H1 (cell line): ENCODE data around the gene ACVR1. TPM values are rescaled to one million over a fixed set of nuclear protein-coding genes. Genes with fewer than 3 reads are reported as not detected.

ENCODE experiments used
- CTCF ChIA-PET: fragments of 300-600 bp; sonication (Branson Sonifier 250); formaldehyde crosslinking; loops from one replicate; lab custom pipeline; 2021; ENCODE audit not compliant: partially characterized antibody; lab: Charles Lee
- POLR2A ChIA-PET: fragments of 300-600 bp; sonication (Branson Sonifier 250); formaldehyde crosslinking; loops from one replicate; lab custom pipeline; 2021; ENCODE audit warnings: inconsistent platforms; ENCODE audit not compliant: partially characterized antibody; lab: Charles Lee
- DNase-seq, 2 experiments: peaks; one replicate each; pipeline versions ENCODE4 v3.0.0 to v3.0.0-alpha.2; 2010 to 2022; ENCODE audit warnings: low spot score in 2 of 2, low read depth in 1 of 2, mixed read lengths in 1 of 2
- FAIRE-seq: peaks from 2 replicates; lab custom pipeline; 2011; peaks lifted over from hg19 to GRCh38; lab: Jason Lieb, UNC
- H2AFZ ChIP-seq: 2 replicates; pipeline ENCODE4 v1.8.1; 2012; ENCODE audit warnings: low read length, inconsistent platforms
- H2AK5ac ChIP-seq: 2 replicates; pipeline ENCODE4 v1.6.1; 2013; ENCODE audit warnings: low read depth, low read length
- H2BK120ac ChIP-seq: replicated peaks from 2 replicates; pipeline ENCODE3; 2013; ENCODE audit warnings: low read depth, low read length, inconsistent platforms
- H2BK12ac ChIP-seq: 2 replicates; pipeline ENCODE4 v1.6.1; 2013; ENCODE audit warnings: low read depth, low read length
- H2BK15ac ChIP-seq: 2 replicates; pipeline ENCODE4 v1.6.1; 2013; ENCODE audit warnings: low read length
- H2BK20ac ChIP-seq: 2 replicates; pipeline ENCODE4 v1.6.1; 2013; ENCODE audit warnings: low read length
- H2BK5ac ChIP-seq: 2 replicates; pipeline ENCODE4 v1.6.1; 2013; ENCODE audit warnings: low read depth, low read length
- H3K14ac ChIP-seq: 2 replicates; pipeline ENCODE4 v1.6.1; 2013; ENCODE audit warnings: inconsistent platforms; ENCODE audit not compliant: insufficient read length
- H3K18ac ChIP-seq: 2 replicates; pipeline ENCODE4 v1.6.1; 2013; ENCODE audit warnings: low read length; ENCODE audit errors: extremely low read depth
- H3K23ac ChIP-seq: 2 replicates; pipeline ENCODE4 v1.6.1; 2013; ENCODE audit warnings: inconsistent platforms; ENCODE audit not compliant: insufficient read length
- H3K23me2 ChIP-seq: 2 replicates; pipeline ENCODE4 v1.6.1; 2013; ENCODE audit warnings: low read depth, low read length
- H3K27ac ChIP-seq: 2 replicates; pipeline ENCODE4 v1.6.1; 2011; ENCODE audit warnings: low read depth, low read length, inconsistent platforms
- H3K27me3 ChIP-seq, 4 experiments: replicated peaks in 1 of 4; 1 replicate in 1 of 4; 2 replicates in 3 of 4; pipeline versions ENCODE4 v1.6.1 to v1.8.1; 2011 to 2013; ENCODE audit warnings: low read length in 3 of 4, mild to moderate bottlenecking in 3 of 4, inconsistent platforms in 2 of 4, mixed read lengths in 2 of 4, moderate library complexity in 1 of 4; ENCODE audit not compliant: control insufficient read depth in 3 of 4, insufficient read depth in 3 of 4; ENCODE audit errors: extremely low read depth in 1 of 4
- H3K36me3 ChIP-seq, 4 experiments: 2 replicates each; pipeline versions ENCODE4 v1.6.1 to v1.8.1; 2011 to 2013; ENCODE audit warnings: mild to moderate bottlenecking in 4 of 4, low read length in 3 of 4, moderate library complexity in 2 of 4, control low read depth in 1 of 4, inconsistent platforms in 1 of 4; ENCODE audit not compliant: insufficient read depth in 4 of 4, control insufficient read depth in 2 of 4
- H3K4ac ChIP-seq: replicated peaks from 2 replicates; pipeline ENCODE3; 2013; ENCODE audit warnings: low read length, low read depth, mixed read lengths, inconsistent platforms; ENCODE audit not compliant: insufficient read length
- H3K4me1 ChIP-seq, 4 experiments: replicated peaks in 1 of 4; 1 replicate in 1 of 4; 2 replicates in 3 of 4; pipeline versions ENCODE4 v1.6.1 to v1.8.1; 2011 to 2013; ENCODE audit warnings: low read length in 3 of 4, inconsistent platforms in 2 of 4, mixed read lengths in 1 of 4; ENCODE audit not compliant: insufficient read depth in 4 of 4, control insufficient read depth in 3 of 4
- H3K4me2 ChIP-seq, 2 experiments: 2 replicates each; pipeline versions ENCODE4 v1.6.1 to v1.8.1; 2011 to 2013; ENCODE audit warnings: low read depth in 2 of 2, low read length in 2 of 2, control low read depth in 1 of 2, inconsistent platforms in 1 of 2, mild to moderate bottlenecking in 1 of 2; ENCODE audit not compliant: insufficient read depth in 1 of 2
- H3K4me3 ChIP-seq, 4 experiments: fragments of 200-600, 300-600 bp in 1 of 4; sonication (generic), shearing (Covaris generic), sonication (Bioruptor Twin) in 1 of 4; 2 replicates each; pipeline versions ENCODE4 v1.5.1 to v1.8.1; 2011 to 2016; ENCODE audit warnings: low read length in 4 of 4, low read depth in 3 of 4, control low read depth in 2 of 4, inconsistent platforms in 2 of 4, mild to moderate bottlenecking in 2 of 4, mixed read lengths in 1 of 4, moderate library complexity in 1 of 4; ENCODE audit not compliant: insufficient read depth in 2 of 4; ENCODE audit errors: extremely low read depth in 1 of 4
- H3K56ac ChIP-seq: replicated peaks from 2 replicates; pipeline ENCODE3; 2013; ENCODE audit warnings: low read depth, mild to moderate bottlenecking, mixed read lengths, low read length, inconsistent platforms; ENCODE audit not compliant: insufficient read length
- H3K79me1 ChIP-seq: 2 replicates; pipeline ENCODE4 v1.6.1; 2013; ENCODE audit warnings: low read depth, low read length, control low read depth
- H3K79me2 ChIP-seq, 2 experiments: 2 replicates each; pipeline versions ENCODE4 v1.6.1 to v1.8.1; 2012 to 2013; ENCODE audit warnings: low read length in 2 of 2, mild to moderate bottlenecking in 2 of 2, inconsistent platforms in 1 of 2; ENCODE audit not compliant: insufficient read depth in 2 of 2, control insufficient read depth in 1 of 2
- H3K9ac ChIP-seq, 4 experiments: replicated peaks in 1 of 4; 1 replicate in 1 of 4; 2 replicates in 3 of 4; pipeline versions ENCODE4 v1.6.1 to v1.8.1; 2011 to 2013; ENCODE audit warnings: low read depth in 3 of 4, low read length in 3 of 4, control low read depth in 2 of 4, mild to moderate bottlenecking in 2 of 4, moderate library complexity in 2 of 4, inconsistent platforms in 1 of 4; ENCODE audit errors: extremely low read depth in 1 of 4
- H3K9me3 ChIP-seq, 2 experiments: 2 replicates each; pipeline versions ENCODE4 v1.6.1 to v1.8.1; 2012 to 2013; ENCODE audit warnings: mild to moderate bottlenecking in 2 of 2, moderate library complexity in 2 of 2, control low read depth in 1 of 2, inconsistent platforms in 1 of 2, low read depth in 1 of 2, low read length in 1 of 2, mixed read lengths in 1 of 2; ENCODE audit not compliant: insufficient read depth in 2 of 2
- H4K20me1 ChIP-seq, 2 experiments: replicated peaks in 1 of 2; 2 replicates each; pipeline versions ENCODE3 to v1.8.1; 2011 to 2013; ENCODE audit warnings: inconsistent platforms in 2 of 2, low read length in 2 of 2, mild to moderate bottlenecking in 1 of 2; ENCODE audit not compliant: insufficient read depth in 2 of 2, control insufficient read depth in 1 of 2
- H4K5ac ChIP-seq: 2 replicates; pipeline ENCODE4 v1.6.1; 2013; ENCODE audit warnings: low read length, low read depth, mixed read lengths, inconsistent platforms; ENCODE audit not compliant: insufficient read length
- H4K8ac ChIP-seq: 2 replicates; pipeline ENCODE4 v1.8.0; 2013; ENCODE audit warnings: mild to moderate bottlenecking, moderate library complexity, low read length, inconsistent platforms; ENCODE audit not compliant: insufficient read depth; ENCODE audit errors: extremely low read depth
- H4K91ac ChIP-seq: replicated peaks from 2 replicates; pipeline ENCODE3; 2013; ENCODE audit warnings: low read length, mixed read lengths, inconsistent platforms; ENCODE audit not compliant: insufficient read length
- BACH1 ChIP-seq: IDR thresholded peaks from 2 replicates; pipeline ENCODE4 v1.6.1; 2012; ENCODE audit warnings: low read length, improper control_type of control experiment
- BCL11A ChIP-seq, 2 experiments: IDR thresholded peaks; one replicate each; pipeline ENCODE4 v1.6.1; 2011; ENCODE audit warnings: low read depth in 2 of 2, low read length in 2 of 2, mild to moderate bottlenecking in 2 of 2
- CBX5 ChIP-seq: fragments of 300-800, 300-1000 bp; sonication (generic); IDR thresholded peaks from 2 replicates; pipeline ENCODE4 v1.7.1; 2016; ENCODE audit warnings: antibody characterized with exemption, low read length, low read depth
- CEBPB ChIP-seq: IDR thresholded peaks from 2 replicates; pipeline ENCODE4 v1.6.1; 2012; ENCODE audit warnings: low read depth, low read length
- CHD2 ChIP-seq: IDR thresholded peaks from 2 replicates; pipeline ENCODE4 v1.6.1; 2012; ENCODE audit warnings: low read length, improper control_type of control experiment
- CREB1 ChIP-seq: IDR thresholded peaks from 2 replicates; pipeline ENCODE4 v1.6.1; 2012; ENCODE audit warnings: inconsistent platforms
- EZH2 ChIP-seq: fragments of 200-600 bp; sonication (generic); IDR thresholded peaks from 2 replicates; pipeline ENCODE4 v1.7.1; 2012; ENCODE audit warnings: low read depth, mild to moderate bottlenecking, moderate library complexity, low read length, inconsistent platforms; ENCODE audit not compliant: severe bottlenecking
- FOSL1 ChIP-seq: IDR thresholded peaks from 2 replicates; pipeline ENCODE4 v1.6.1; 2011; ENCODE audit warnings: mild to moderate bottlenecking, low read depth, low read length, moderate library complexity; ENCODE audit not compliant: insufficient read depth
- HDAC6 ChIP-seq: IDR thresholded peaks from one replicate; pipeline ENCODE4 v1.7.1; 2012; ENCODE audit warnings: low read depth, mild to moderate bottlenecking, inconsistent platforms, low read length, moderate library complexity
- KDM5A ChIP-seq: fragments of 200-600 bp; IDR thresholded peaks from 2 replicates; pipeline ENCODE4 v1.7.1; 2012; ENCODE audit warnings: mild to moderate bottlenecking, low read length, inconsistent platforms, mixed read lengths
- SP2 ChIP-seq: IDR thresholded peaks from 2 replicates; pipeline ENCODE4 v1.6.1; 2012; ENCODE audit warnings: mild to moderate bottlenecking, low read length, inconsistent platforms
- WGBS, 2 experiments: shearing (Covaris generic) in 1 of 2; methylation state at CpG; one replicate each; pipeline versions ENCODE4 v1.1.6 to v1.1.7; 2013 to 2015; ENCODE audit warnings: low lambda C conversion rate in 2 of 2, mixed read lengths in 2 of 2, inconsistent platforms in 1 of 2, low coverage in 1 of 2, missing lambda C conversion rate in 1 of 2; ENCODE audit not compliant: insufficient replicate concordance in 2 of 2, insufficient coverage in 1 of 2, insufficient read length in 1 of 2; ENCODE audit errors: extremely low coverage in 1 of 2, missing lambda C conversion rate in 1 of 2; 5-methylcytosine and 5-hydroxymethylcytosine counted together
- polyA plus RNA-seq, 7 experiments: library from polyadenylated mRNA; depleted of rRNA in 3 of 7; stranded (reverse) in 5 of 7; unstranded in 2 of 7; fragments of >200 nt in 5 of 7; fragments of 200-250 nt in 2 of 7; gene quantifications; 1 replicate in 5 of 7; 2 replicates in 1 of 7; 4 replicates in 1 of 7; pipeline versions ENCODE4 v1.2.1 to v1.2.3, GENCODE V29; 2011 to 2013; ENCODE audit warnings: missing spikeins in 2 of 7, mixed read lengths in 2 of 7
- total RNA-seq: library from RNA; stranded (reverse); fragmentation: NEBNext Ultra II Directional; extraction: Animal tissue kit (Norgen Biotek cat#: 25700); gene quantifications from 2 replicates; pipeline ENCODE4 v1.2.1, GENCODE V29; 2021
- TF ChIP-seq, protein P1 (sequence below): IDR thresholded peaks from 2 replicates; pipeline ENCODE4 v1.6.1; 2011; ENCODE audit warnings: low read length, improper control_type of control experiment
- TF ChIP-seq, protein P2 (sequence below): IDR thresholded peaks from 2 replicates; pipeline ENCODE4 v1.6.1; 2012; ENCODE audit warnings: inconsistent platforms

The ACVR1 gene
- total and polyA plus RNA-seq, 2 of the 8 experiments (the other 6 are each of a cell fraction or from before 2014, with no cell fraction given): 8.5 to 17.7 TPM

DNA sequence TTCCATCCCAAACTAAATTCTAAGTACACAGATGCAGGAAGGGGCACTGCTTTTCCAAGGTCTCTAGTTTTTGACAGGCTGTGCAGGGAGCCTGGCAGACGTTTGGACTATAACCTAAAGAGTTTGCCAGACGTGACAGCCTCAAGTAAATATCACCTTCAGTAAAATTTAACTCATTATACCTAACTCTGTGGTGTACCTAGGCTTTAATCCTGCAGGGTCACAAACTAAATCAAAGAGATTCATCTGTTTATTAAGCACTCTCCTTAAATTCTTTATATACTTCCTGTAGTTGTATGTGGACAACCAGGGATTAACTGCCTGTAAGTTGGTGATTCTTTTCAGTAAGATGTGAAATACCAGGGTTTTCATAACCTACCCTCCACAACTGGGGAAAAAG, 92.9 kb downstream of the ACVR1 start:
- no peak overlapping the region for H2BK12ac ChIP-seq
- WGBS, 2 experiments: 83% methylated on average over 2 of the region's 2 CpGs; no CpG with 5 or more reads in 1 of the 2 experiments
- H3K56ac ChIP-seq: no peak overlapping the region
- H3K14ac ChIP-seq: no peak overlapping the region
- H3K9me3 ChIP-seq: no peaks in the 10 kb centered on the region
- H3K4ac ChIP-seq: no peak overlapping the region
- no peak overlapping the region for H2AK5ac ChIP-seq
- no peak overlapping the region for H3K18ac ChIP-seq
- 0 out of 8 replicates have a peak, but pooled peaks cover 0 to 5% (median under 1%) of the 10 kb centered on the region in 4 experiments for H3K36me3 ChIP-seq
- H4K5ac ChIP-seq: no peak overlapping the region
- DNase-seq: no peak
- no peaks in the 10 kb centered on the region for H3K27me3 ChIP-seq
- no peak overlapping the region for H3K23ac ChIP-seq
- TF ChIP-seq BACH1: no peak
- TF ChIP-seq CREB1: no peak
- no peak for TF ChIP-seq SP2
- TF ChIP-seq CHD2: no peak
- TF ChIP-seq FOSL1: no peak
- TF ChIP-seq KDM5A: no peak
- TF ChIP-seq, protein P1, sequence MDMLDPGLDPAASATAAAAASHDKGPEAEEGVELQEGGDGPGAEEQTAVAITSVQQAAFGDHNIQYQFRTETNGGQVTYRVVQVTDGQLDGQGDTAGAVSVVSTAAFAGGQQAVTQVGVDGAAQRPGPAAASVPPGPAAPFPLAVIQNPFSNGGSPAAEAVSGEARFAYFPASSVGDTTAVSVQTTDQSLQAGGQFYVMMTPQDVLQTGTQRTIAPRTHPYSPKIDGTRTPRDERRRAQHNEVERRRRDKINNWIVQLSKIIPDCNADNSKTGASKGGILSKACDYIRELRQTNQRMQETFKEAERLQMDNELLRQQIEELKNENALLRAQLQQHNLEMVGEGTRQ: no peak
- TF ChIP-seq BCL11A (IDR thresholded peaks at IDR 0.05; ENCODE audit: low read depth in 2 of 2, low read length in 2 of 2): no peak
- TF ChIP-seq, protein P2, sequence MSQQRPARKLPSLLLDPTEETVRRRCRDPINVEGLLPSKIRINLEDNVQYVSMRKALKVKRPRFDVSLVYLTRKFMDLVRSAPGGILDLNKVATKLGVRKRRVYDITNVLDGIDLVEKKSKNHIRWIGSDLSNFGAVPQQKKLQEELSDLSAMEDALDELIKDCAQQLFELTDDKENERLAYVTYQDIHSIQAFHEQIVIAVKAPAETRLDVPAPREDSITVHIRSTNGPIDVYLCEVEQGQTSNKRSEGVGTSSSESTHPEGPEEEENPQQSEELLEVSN: no peak
- TF ChIP-seq HDAC6: no peak
- TF ChIP-seq CBX5: no peak
- no peak for TF ChIP-seq EZH2
- no peak for TF ChIP-seq CEBPB
- H4K8ac ChIP-seq: no peak overlapping the region
- no peak overlapping the region for H4K91ac ChIP-seq
- no peak overlapping the region for H3K4me2 ChIP-seq
- H3K9ac ChIP-seq: no peak overlapping the region
- H3K4me3 ChIP-seq: no peak overlapping the region
- no peak overlapping the region for H2BK20ac ChIP-seq
- H2BK5ac ChIP-seq: no peak overlapping the region
- ChIA-PET POLR2A (no interaction called here), CTCF (interaction anchor here (0.8 to 5.8 kb wide), 5 partner anchors 10 to 228 kb away, joined by 3 to 28 read pairs (median 11); no protein-coding TSS in a partner anchor)
- no peak for FAIRE-seq
- H2BK15ac ChIP-seq: no peak overlapping the region
- no peaks in the 10 kb centered on the region for H3K79me2 ChIP-seq
- no peaks in the 10 kb centered on the region; the same call in 1 of the 2 replicates for H3K23me2 ChIP-seq
- peaks cover 0 to 21% (median 6%) of the 10 kb centered on the region in 4 experiments; a peak in 3 of 7 replicates for H3K4me1 ChIP-seq
- no peaks in the 10 kb centered on the region for H3K79me1 ChIP-seq
- H4K20me1 ChIP-seq: no peaks in the 10 kb centered on the region
- no peak overlapping the region for H3K27ac ChIP-seq
- no peak overlapping the region for H2BK120ac ChIP-seq
- H2AFZ ChIP-seq: no peak overlapping the region
